ENCODE results near the gene ATP11B. TPM values are rescaled to one million over a fixed set of nuclear protein-coding genes. Genes with fewer than 3 reads are reported as not detected.

The ATP11B gene
- polyA plus RNA-seq, 3 donors = 11.1 to 25.1 (median 13.5) TPM

DNA sequence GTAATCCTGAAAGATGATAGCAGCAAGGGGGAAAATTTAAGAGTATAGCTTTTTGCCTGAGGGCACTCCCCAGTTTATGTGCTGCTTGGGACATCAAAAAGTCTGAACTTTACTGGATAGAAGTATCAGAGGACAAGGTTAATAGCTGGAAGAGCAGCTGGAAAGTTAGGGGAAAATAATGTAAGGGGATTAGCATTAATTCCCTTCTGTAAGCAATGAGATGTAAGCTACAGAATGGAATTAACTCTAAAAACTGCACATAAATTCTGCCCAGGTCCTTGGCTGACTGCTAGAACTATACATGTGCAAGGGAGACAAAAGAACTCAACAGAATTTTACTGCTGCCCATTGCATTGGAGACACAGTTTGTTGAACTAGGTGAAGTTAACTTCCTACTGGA lies 55.6 kb downstream of the ATP11B start:
- no peak overlapping the region for H3K4me2 ChIP-seq (replicated peaks; ENCODE audit: extremely low read depth, low read length, poor library complexity, severe bottlenecking)
- H3K79me2 ChIP-seq (ENCODE audit: insufficient read depth, low read length) = no peaks in the 10 kb centered on the region
- H4K20me1 ChIP-seq (ENCODE audit: insufficient read depth, low read length) = no peaks in the 10 kb centered on the region
- intact Hi-C loops (cut with micrococcal nuclease) = no loop called here
- H2AFZ ChIP-seq (ENCODE audit: insufficient read depth, low read depth, low read length, poor library complexity, severe bottlenecking) = no peak overlapping the region
- no peak for DNase-seq
- H3K9ac ChIP-seq (ENCODE audit: insufficient read depth, low read length, poor library complexity, severe bottlenecking) = no peak overlapping the region
- Mint-ChIP-seq H3K27ac (peak overlapping the region in 1 of 7 donors; percentile 24), H3K27me3 (ENCODE audit: low read depth in 3 of 3) (peaks cover 0 to 2% (median 0%) of the 10 kb centered on the region in 3 donors), H3K9me3 (no peaks in the 10 kb centered on the region), H3K36me3 (peaks cover 72 to 88% of the 10 kb centered on the region in 2 donors), H3K4me3 (no peak overlapping the region), H3K4me1 (no peaks in the 10 kb centered on the region)
- H3K36me3 ChIP-seq (replicated peaks in 1 of 2; ENCODE audit: control insufficient read depth in 1 of 2, insufficient read depth in 2 of 2, low read length in 2 of 2) = peaks cover 79 to 96% of the 10 kb centered on the region in 2 donors
- no peaks in the 10 kb centered on the region for H3K27me3 ChIP-seq (ENCODE audit: control insufficient read depth in 2 of 2, insufficient read depth in 2 of 2, low read length in 2 of 2)
- H3K9me3 ChIP-seq (replicated peaks in 1 of 2; ENCODE audit: control insufficient read depth in 1 of 2, insufficient read depth in 1 of 2, low read length in 2 of 2) = no peaks in the 10 kb centered on the region
- H3K27ac ChIP-seq (ENCODE audit: low read depth in 1 of 2, low read length in 2 of 2) = no peak overlapping the region
- TF ChIP-seq, protein P1, sequence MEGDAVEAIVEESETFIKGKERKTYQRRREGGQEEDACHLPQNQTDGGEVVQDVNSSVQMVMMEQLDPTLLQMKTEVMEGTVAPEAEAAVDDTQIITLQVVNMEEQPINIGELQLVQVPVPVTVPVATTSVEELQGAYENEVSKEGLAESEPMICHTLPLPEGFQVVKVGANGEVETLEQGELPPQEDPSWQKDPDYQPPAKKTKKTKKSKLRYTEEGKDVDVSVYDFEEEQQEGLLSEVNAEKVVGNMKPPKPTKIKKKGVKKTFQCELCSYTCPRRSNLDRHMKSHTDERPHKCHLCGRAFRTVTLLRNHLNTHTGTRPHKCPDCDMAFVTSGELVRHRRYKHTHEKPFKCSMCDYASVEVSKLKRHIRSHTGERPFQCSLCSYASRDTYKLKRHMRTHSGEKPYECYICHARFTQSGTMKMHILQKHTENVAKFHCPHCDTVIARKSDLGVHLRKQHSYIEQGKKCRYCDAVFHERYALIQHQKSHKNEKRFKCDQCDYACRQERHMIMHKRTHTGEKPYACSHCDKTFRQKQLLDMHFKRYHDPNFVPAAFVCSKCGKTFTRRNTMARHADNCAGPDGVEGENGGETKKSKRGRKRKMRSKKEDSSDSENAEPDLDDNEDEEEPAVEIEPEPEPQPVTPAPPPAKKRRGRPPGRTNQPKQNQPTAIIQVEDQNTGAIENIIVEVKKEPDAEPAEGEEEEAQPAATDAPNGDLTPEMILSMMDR (IDR thresholded peaks at IDR 0.05) = no peak
- H3K4me1 ChIP-seq (ENCODE audit: control insufficient read depth in 1 of 2, insufficient read depth in 2 of 2, low read length in 2 of 2) = no peaks in the 10 kb centered on the region
- no peak overlapping the region for H3K4me3 ChIP-seq (replicated peaks in 1 of 3; ENCODE audit: low read depth in 2 of 3, low read length in 3 of 3)

DNA sequence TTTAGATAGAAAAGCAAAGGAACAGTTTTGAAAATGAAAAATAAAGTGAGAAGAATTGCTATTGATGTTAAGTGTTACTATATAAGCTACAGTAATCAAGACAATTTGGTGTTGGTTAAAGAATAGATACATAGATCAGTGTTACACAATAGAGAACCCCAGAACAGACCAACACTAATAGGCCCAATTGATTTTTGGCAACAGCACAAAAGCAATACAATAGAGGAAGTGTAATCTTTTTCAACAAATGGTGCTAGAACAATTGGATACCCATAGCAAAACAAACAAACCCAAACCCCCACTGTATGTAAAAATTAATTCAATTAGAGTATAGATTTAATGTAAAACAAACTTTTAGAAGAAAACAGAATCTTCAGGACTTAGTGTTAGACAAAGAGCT lies 61.8 kb downstream of the ATP11B start:
- Mint-ChIP-seq H3K4me1 (no peaks in the 10 kb centered on the region), H3K27me3 (ENCODE audit: low read depth in 3 of 3) (no peaks in the 10 kb centered on the region), H3K9me3 (no peaks in the 10 kb centered on the region), H3K4me3 (no peak overlapping the region), H3K27ac (no peak overlapping the region), H3K36me3 (peaks cover 64 to 81% of the 10 kb centered on the region in 2 donors)
- Histone ChIP-seq H4K20me1 (ENCODE audit: insufficient read depth, low read length) (no peaks in the 10 kb centered on the region), H2AFZ (ENCODE audit: insufficient read depth, low read depth, low read length, poor library complexity, severe bottlenecking) (no peak overlapping the region), H3K4me1 (ENCODE audit: control insufficient read depth in 1 of 2, insufficient read depth in 2 of 2, low read length in 2 of 2) (no peaks in the 10 kb centered on the region), H3K4me3 (replicated peaks in 1 of 3; ENCODE audit: low read depth in 2 of 3, low read length in 3 of 3) (no peak overlapping the region), H3K27ac (ENCODE audit: low read depth in 1 of 2, low read length in 2 of 2) (no peak overlapping the region), H3K9ac (ENCODE audit: insufficient read depth, low read length, poor library complexity, severe bottlenecking) (no peak overlapping the region), H3K79me2 (ENCODE audit: insufficient read depth, low read length) (no peaks in the 10 kb centered on the region), H3K9me3 (replicated peaks in 1 of 2; ENCODE audit: control insufficient read depth in 1 of 2, insufficient read depth in 1 of 2, low read length in 2 of 2) (no peaks in the 10 kb centered on the region), H3K27me3 (ENCODE audit: control insufficient read depth in 2 of 2, insufficient read depth in 2 of 2, low read length in 2 of 2) (no peaks in the 10 kb centered on the region), H3K36me3 (replicated peaks in 1 of 2; ENCODE audit: control insufficient read depth in 1 of 2, insufficient read depth in 2 of 2, low read length in 2 of 2) (peaks cover 57 to 95% of the 10 kb centered on the region in 2 donors), H3K4me2 (replicated peaks; ENCODE audit: extremely low read depth, low read length, poor library complexity, severe bottlenecking) (no peak overlapping the region)
- intact Hi-C loops (cut with micrococcal nuclease) = no loop called here
- TF ChIP-seq, protein P1 (IDR thresholded peaks at IDR 0.05) = no peak
- no peak for DNase-seq
